ENCODE data around the gene DLGAP1.

The DLGAP1 gene

DNA sequence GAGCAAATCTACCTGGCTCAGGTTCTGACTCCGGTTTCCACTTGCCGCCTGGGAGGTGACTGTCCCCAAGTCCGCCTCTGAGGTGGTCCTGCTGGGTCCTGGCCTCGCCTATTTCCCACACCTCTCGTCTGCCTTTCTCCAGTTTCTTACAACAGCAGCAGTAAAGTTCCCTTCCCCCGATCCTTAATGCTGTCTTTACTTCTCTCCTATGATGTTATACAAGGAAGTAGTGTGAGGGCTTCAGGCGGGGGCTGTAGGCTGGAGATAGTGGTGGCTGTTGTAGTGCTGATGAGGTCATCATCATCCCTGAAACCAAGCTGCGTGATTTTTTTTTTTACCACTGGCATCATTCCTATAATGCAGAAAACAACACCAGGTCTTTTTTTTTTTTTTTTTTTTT is 986.3 kb downstream of the DLGAP1 start:
- TF ChIP-seq, protein P1, sequence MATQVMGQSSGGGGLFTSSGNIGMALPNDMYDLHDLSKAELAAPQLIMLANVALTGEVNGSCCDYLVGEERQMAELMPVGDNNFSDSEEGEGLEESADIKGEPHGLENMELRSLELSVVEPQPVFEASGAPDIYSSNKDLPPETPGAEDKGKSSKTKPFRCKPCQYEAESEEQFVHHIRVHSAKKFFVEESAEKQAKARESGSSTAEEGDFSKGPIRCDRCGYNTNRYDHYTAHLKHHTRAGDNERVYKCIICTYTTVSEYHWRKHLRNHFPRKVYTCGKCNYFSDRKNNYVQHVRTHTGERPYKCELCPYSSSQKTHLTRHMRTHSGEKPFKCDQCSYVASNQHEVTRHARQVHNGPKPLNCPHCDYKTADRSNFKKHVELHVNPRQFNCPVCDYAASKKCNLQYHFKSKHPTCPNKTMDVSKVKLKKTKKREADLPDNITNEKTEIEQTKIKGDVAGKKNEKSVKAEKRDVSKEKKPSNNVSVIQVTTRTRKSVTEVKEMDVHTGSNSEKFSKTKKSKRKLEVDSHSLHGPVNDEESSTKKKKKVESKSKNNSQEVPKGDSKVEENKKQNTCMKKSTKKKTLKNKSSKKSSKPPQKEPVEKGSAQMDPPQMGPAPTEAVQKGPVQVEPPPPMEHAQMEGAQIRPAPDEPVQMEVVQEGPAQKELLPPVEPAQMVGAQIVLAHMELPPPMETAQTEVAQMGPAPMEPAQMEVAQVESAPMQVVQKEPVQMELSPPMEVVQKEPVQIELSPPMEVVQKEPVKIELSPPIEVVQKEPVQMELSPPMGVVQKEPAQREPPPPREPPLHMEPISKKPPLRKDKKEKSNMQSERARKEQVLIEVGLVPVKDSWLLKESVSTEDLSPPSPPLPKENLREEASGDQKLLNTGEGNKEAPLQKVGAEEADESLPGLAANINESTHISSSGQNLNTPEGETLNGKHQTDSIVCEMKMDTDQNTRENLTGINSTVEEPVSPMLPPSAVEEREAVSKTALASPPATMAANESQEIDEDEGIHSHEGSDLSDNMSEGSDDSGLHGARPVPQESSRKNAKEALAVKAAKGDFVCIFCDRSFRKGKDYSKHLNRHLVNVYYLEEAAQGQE (IDR thresholded peaks at IDR 0.05; ENCODE audit: insufficient replicate concordance, low read depth) = no peak
- TF ChIP-seq, protein P2, sequence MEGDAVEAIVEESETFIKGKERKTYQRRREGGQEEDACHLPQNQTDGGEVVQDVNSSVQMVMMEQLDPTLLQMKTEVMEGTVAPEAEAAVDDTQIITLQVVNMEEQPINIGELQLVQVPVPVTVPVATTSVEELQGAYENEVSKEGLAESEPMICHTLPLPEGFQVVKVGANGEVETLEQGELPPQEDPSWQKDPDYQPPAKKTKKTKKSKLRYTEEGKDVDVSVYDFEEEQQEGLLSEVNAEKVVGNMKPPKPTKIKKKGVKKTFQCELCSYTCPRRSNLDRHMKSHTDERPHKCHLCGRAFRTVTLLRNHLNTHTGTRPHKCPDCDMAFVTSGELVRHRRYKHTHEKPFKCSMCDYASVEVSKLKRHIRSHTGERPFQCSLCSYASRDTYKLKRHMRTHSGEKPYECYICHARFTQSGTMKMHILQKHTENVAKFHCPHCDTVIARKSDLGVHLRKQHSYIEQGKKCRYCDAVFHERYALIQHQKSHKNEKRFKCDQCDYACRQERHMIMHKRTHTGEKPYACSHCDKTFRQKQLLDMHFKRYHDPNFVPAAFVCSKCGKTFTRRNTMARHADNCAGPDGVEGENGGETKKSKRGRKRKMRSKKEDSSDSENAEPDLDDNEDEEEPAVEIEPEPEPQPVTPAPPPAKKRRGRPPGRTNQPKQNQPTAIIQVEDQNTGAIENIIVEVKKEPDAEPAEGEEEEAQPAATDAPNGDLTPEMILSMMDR (IDR thresholded peaks at IDR 0.05; ENCODE audit: insufficient read depth, low read length) = no peak
- TF ChIP-seq GABPA (IDR thresholded peaks at IDR 0.05; ENCODE audit: low read depth) (no peak), SPI1 (IDR thresholded peaks at IDR 0.05; ENCODE audit: borderline replicate concordance, low read depth) (no peak), POLR2AphosphoS5 (IDR thresholded peaks at IDR 0.05; ENCODE audit: low read depth) (no peak)
- no peaks in the 10 kb centered on the region for H3K27me3 ChIP-seq (ENCODE audit: insufficient read depth, poor library complexity, severe bottlenecking)
- no peak overlapping the region for H3K27ac ChIP-seq (replicated peaks)
- no peak overlapping the region for H3K4me3 ChIP-seq (replicated peaks; ENCODE audit: insufficient read depth, low read length)
- peak in 1 of 2 experiments; percentile 57 for DNase-seq (ENCODE audit: low read depth in 1 of 2, low spot score in 1 of 2)

DNA sequence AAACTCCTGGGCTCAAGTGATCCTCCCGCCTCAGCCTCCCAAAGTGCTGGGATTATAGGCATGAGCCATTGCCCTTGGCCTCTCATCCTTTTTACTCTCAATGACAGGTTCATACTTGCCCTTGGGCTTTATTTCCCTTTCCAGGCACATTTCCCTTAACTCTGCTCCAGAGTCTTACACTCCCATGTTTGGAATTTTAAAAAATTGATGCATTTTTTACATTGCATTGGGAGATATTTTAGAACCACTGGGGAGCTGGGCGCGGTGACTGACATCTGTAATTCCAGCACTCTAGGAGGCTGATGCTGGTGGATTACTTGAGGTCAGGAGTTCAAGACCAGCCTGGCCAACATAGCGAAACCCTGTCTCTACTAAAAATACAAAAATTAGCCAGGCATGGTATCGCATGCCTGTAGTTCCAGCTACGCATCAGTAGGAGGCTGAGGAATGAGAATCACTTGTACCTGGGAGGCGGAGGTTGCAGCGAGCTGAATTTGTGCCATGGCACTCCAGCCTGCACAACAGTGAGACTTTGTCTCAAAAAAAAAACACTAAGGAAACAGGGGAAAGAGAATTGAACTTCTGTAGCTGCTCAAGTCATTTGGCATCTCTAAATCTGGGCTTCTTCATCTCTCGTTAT is 986.9 kb downstream of the DLGAP1 start:
- Histone ChIP-seq H3K27me3 (ENCODE audit: insufficient read depth, poor library complexity, severe bottlenecking) (no peaks in the 10 kb centered on the region), H3K27ac (replicated peaks) (no peak overlapping the region), H3K4me3 (replicated peaks; ENCODE audit: insufficient read depth, low read length) (no peak overlapping the region)
- TF ChIP-seq GABPA (IDR thresholded peaks at IDR 0.05; ENCODE audit: low read depth) (no peak), POLR2AphosphoS5 (IDR thresholded peaks at IDR 0.05; ENCODE audit: low read depth) (no peak), SPI1 (IDR thresholded peaks at IDR 0.05; ENCODE audit: borderline replicate concordance, low read depth) (no peak)
- TF ChIP-seq, protein P2 (IDR thresholded peaks at IDR 0.05; ENCODE audit: insufficient read depth, low read length) = no peak
- TF ChIP-seq, protein P1 (IDR thresholded peaks at IDR 0.05; ENCODE audit: insufficient replicate concordance, low read depth) = no peak
- DNase-seq (ENCODE audit: low read depth in 1 of 2, low spot score in 1 of 2) = no peak

DNA sequence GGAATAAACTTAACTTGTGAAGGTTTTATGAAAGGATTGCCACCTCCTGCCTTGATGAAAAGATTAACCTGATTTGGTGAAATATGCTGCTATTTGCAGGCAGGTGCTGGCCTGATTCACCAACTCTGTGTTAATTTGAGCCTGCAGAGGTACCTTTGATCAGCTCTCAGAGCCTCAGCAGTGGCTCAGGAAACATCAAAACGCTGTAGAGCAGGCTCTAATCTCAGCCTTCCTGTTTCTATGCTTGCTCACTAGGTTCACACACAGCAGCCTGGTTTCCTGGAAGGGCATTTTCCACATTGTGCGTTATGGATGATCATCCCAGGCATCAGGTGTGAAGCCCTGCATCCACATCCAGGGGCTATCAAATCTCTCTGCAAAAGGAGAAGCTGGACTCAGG is 988.2 kb downstream of the DLGAP1 start:
- H3K27ac ChIP-seq (replicated peaks) = no peak overlapping the region
- TF ChIP-seq POLR2AphosphoS5 (IDR thresholded peaks at IDR 0.05; ENCODE audit: low read depth) (no peak), GABPA (IDR thresholded peaks at IDR 0.05; ENCODE audit: low read depth) (no peak), SPI1 (IDR thresholded peaks at IDR 0.05; ENCODE audit: borderline replicate concordance, low read depth) (no peak)
- TF ChIP-seq, protein P1 (IDR thresholded peaks at IDR 0.05; ENCODE audit: insufficient replicate concordance, low read depth) = no peak
- TF ChIP-seq, protein P2 (IDR thresholded peaks at IDR 0.05; ENCODE audit: insufficient read depth, low read length) = no peak

More for the DNA sequence above, 988.2 kb downstream of the DLGAP1 start:
- no peak for DNase-seq (ENCODE audit: low read depth in 1 of 2, low spot score in 1 of 2)
- H3K4me3 ChIP-seq (replicated peaks; ENCODE audit: insufficient read depth, low read length) = no peak overlapping the region
- no peaks in the 10 kb centered on the region for H3K27me3 ChIP-seq (ENCODE audit: insufficient read depth, poor library complexity, severe bottlenecking)

All from HL-60 (cell line).